ENCODE results near the gene CSDE1.

DNA sequence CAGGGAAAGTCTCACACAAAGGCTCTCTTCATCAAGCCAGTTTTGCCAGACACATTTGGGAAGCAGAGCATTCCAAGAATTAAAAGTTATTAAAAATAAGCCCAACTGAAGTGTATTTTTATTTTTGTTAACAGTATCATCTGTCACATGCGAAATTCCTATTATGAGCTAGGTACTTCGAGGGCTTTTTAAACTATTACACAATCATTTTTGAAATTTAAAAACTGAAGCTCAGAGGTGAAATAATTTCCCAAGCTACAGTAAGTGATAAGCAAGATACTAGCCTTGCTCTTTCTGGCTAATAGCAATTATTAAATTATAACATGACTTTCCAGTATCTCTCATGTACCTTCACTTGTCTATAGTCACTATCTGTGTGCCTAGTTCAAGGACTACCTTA lies 29.2 kb downstream of the CSDE1 start:
- TF ChIP-seq POLR2AphosphoS5 (IDR thresholded peaks at IDR 0.05; ENCODE audit: low read depth, low read length): no peak
- no peak for TF ChIP-seq POLR2A (IDR thresholded peaks at IDR 0.05; ENCODE audit: low read depth, low read length)
